HEK293 (cell line): ENCODE results near the gene MBLAC1.

Experiments
- CTCF ChIA-PET: fragments of 350-600 bp; formaldehyde crosslinking; extraction: SDS; loops from one replicate; lab custom pipeline; 2021; ENCODE audit warnings: antibody characterized with exemption; lab: Yijun Ruan, JAX
- POLR2A ChIA-PET: fragments of 300-600 bp; formaldehyde crosslinking; extraction: SDS; loops from one replicate; lab custom pipeline; 2020; ENCODE audit warnings: antibody characterized with exemption, inconsistent platforms; lab: Yijun Ruan, JAX
- H3K27ac ChIP-seq: fragments of 200-500 bp; sonication (Bioruptor generic); 2 replicates; pipeline ENCODE4 v1.5.1; 2014; ENCODE audit warnings: low read depth, low read length, control low read depth, inconsistent platforms; ENCODE audit errors: extremely low read depth
- H3K36me3 ChIP-seq, 2 experiments: fragments of 200-500 bp in 1 of 2; sonication (Bioruptor generic) in 1 of 2; 1 replicate in 1 of 2; 2 replicates in 1 of 2; pipeline ENCODE4 v1.5.1; 2014 to 2017; ENCODE audit warnings: inconsistent platforms in 2 of 2, low read length in 2 of 2; ENCODE audit not compliant: control insufficient read depth in 2 of 2, insufficient read depth in 1 of 2
- H3K4me1 ChIP-seq: fragments of 200-500 bp; sonication (Bioruptor generic); 2 replicates; pipeline ENCODE4 v1.5.1; 2014; ENCODE audit warnings: mild to moderate bottlenecking, low read length, inconsistent platforms; ENCODE audit not compliant: control insufficient read depth, insufficient read depth
- H3K4me3 ChIP-seq: 2 replicates; pipeline ENCODE4 v1.5.1; 2011; ENCODE audit warnings: low read depth, mild to moderate bottlenecking, control low read depth, low read length, moderate library complexity
- H3K9me3 ChIP-seq: fragments of 200-500 bp; sonication (Bioruptor generic); 2 replicates; pipeline ENCODE4 v1.5.1; 2014; ENCODE audit warnings: low read depth, low read length, inconsistent platforms; ENCODE audit not compliant: control insufficient read depth, insufficient read depth
- GLI2 ChIP-seq: fragments of 450-650 bp; formaldehyde crosslinking; IDR thresholded peaks from 2 replicates; pipeline ENCODE4; 2017; ENCODE audit warnings: missing biosample characterization, missing genetic modification characterization, low read depth, borderline replicate concordance
- KLF8 ChIP-seq: fragments of 450-650 bp; formaldehyde crosslinking; IDR thresholded peaks from 2 replicates; pipeline ENCODE4 v1.5.1; 2016; ENCODE audit warnings: missing biosample characterization, missing genetic modification characterization
- KLF9 ChIP-seq: fragments of 450-650 bp; formaldehyde crosslinking; IDR thresholded peaks from 2 replicates; pipeline ENCODE4 v1.5.1; 2016; ENCODE audit warnings: missing biosample characterization, missing genetic modification characterization, low read depth
- MZF1 ChIP-seq: fragments of 450-650 bp; formaldehyde crosslinking; IDR thresholded peaks from 2 replicates; pipeline ENCODE4 v1.5.1; 2017; ENCODE audit warnings: missing biosample characterization, missing genetic modification characterization, borderline replicate concordance
- PRDM10 ChIP-seq: fragments of 450-650 bp; formaldehyde crosslinking; IDR thresholded peaks from 2 replicates; pipeline ENCODE4 v1.5.1; 2016; ENCODE audit warnings: missing biosample characterization, missing genetic modification characterization
- REPIN1 ChIP-seq: fragments of 450-650 bp; formaldehyde crosslinking; IDR thresholded peaks from 2 replicates; pipeline ENCODE4 v1.5.1; 2017; ENCODE audit warnings: missing biosample characterization, missing genetic modification characterization, low read depth
- YY1 ChIP-seq: fragments of 450-650 bp; formaldehyde crosslinking; IDR thresholded peaks from 2 replicates; pipeline ENCODE4 v1.5.1; 2018; ENCODE audit warnings: missing biosample characterization, missing genetic modification characterization
- ZBTB7A ChIP-seq: fragments of 450-650 bp; formaldehyde crosslinking; IDR thresholded peaks from 2 replicates; pipeline ENCODE4 v1.5.1; 2016; ENCODE audit warnings: low read depth, missing biosample characterization, missing genetic modification characterization
- ZFP37 ChIP-seq: fragments of 450-650 bp; formaldehyde crosslinking; IDR thresholded peaks from 2 replicates; pipeline ENCODE4 v1.5.1; 2016; ENCODE audit warnings: missing biosample characterization, missing genetic modification characterization
- ZIC2 ChIP-seq: fragments of 450-650 bp; formaldehyde crosslinking; IDR thresholded peaks from 2 replicates; pipeline ENCODE4 v1.5.1; 2016; ENCODE audit warnings: missing biosample characterization, missing genetic modification characterization
- ZNF121 ChIP-seq: fragments of 450-650 bp; formaldehyde crosslinking; IDR thresholded peaks from 2 replicates; pipeline ENCODE4 v1.5.1; 2016; ENCODE audit warnings: missing biosample characterization, missing genetic modification characterization
- ZNF140 ChIP-seq: fragments of 450-650 bp; formaldehyde crosslinking; IDR thresholded peaks from 2 replicates; pipeline ENCODE4 v1.5.1; 2016; ENCODE audit warnings: missing biosample characterization, missing genetic modification characterization
- ZNF311 ChIP-seq: fragments of 450-650 bp; formaldehyde crosslinking; IDR thresholded peaks from 2 replicates; pipeline ENCODE4 v1.5.1; 2017; ENCODE audit warnings: missing biosample characterization, missing genetic modification characterization, borderline replicate concordance
- ZNF341 ChIP-seq: fragments of 450-650 bp; formaldehyde crosslinking; IDR thresholded peaks from 2 replicates; pipeline ENCODE4; 2016; ENCODE audit warnings: low read depth, missing biosample characterization, missing genetic modification characterization
- ZNF37A ChIP-seq: fragments of 450-650 bp; IDR thresholded peaks from 2 replicates; pipeline ENCODE4 v1.5.1; 2018; ENCODE audit warnings: missing biosample characterization, missing genetic modification characterization
- ZNF398 ChIP-seq: fragments of 450-650 bp; formaldehyde crosslinking; IDR thresholded peaks from 2 replicates; pipeline ENCODE4 v1.5.1; 2017; ENCODE audit warnings: missing biosample characterization, missing genetic modification characterization
- ZNF433 ChIP-seq: fragments of 450-650 bp; formaldehyde crosslinking; IDR thresholded peaks from 2 replicates; pipeline ENCODE4 v1.5.1; 2016; ENCODE audit warnings: missing biosample characterization, missing genetic modification characterization, low read depth
- ZNF624 ChIP-seq: fragments of 450-650 bp; formaldehyde crosslinking; IDR thresholded peaks from 2 replicates; pipeline ENCODE4 v1.5.1; 2017; ENCODE audit warnings: missing biosample characterization, missing genetic modification characterization
- ZNF654 ChIP-seq: fragments of 450-650 bp; formaldehyde crosslinking; IDR thresholded peaks from 2 replicates; pipeline ENCODE4 v1.5.1; 2016; ENCODE audit warnings: low read depth, missing biosample characterization, missing genetic modification characterization
- ZNF707 ChIP-seq: fragments of 450-650 bp; formaldehyde crosslinking; IDR thresholded peaks from 2 replicates; pipeline ENCODE4 v1.5.1; 2016; ENCODE audit warnings: missing biosample characterization, missing genetic modification characterization
- ZNF830 ChIP-seq: fragments of 450-650 bp; IDR thresholded peaks from 2 replicates; pipeline ENCODE4 v1.5.0; 2018; ENCODE audit warnings: missing biosample characterization, missing genetic modification characterization, low read depth, mild to moderate bottlenecking, moderate library complexity
- ZSCAN30 ChIP-seq: fragments of 450-650 bp; IDR thresholded peaks from 2 replicates; pipeline ENCODE4 v1.5.1; 2018; ENCODE audit warnings: missing biosample characterization, mild to moderate bottlenecking, missing genetic modification characterization, moderate library complexity
- ZXDB ChIP-seq: fragments of 450-650 bp; formaldehyde crosslinking; IDR thresholded peaks from 2 replicates; pipeline ENCODE4 v1.5.1; 2016; ENCODE audit warnings: missing biosample characterization, missing genetic modification characterization
- TF ChIP-seq, protein P1 (sequence below): fragments of 450-650 bp; formaldehyde crosslinking; IDR thresholded peaks from 2 replicates; pipeline ENCODE4 v1.5.1; 2017; ENCODE audit warnings: missing biosample characterization, missing genetic modification characterization
- TF ChIP-seq, protein P2 (sequence below): fragments of 450-650 bp; formaldehyde crosslinking; IDR thresholded peaks from 2 replicates; pipeline ENCODE4 v1.5.1; 2016; ENCODE audit warnings: missing biosample characterization, missing genetic modification characterization

The MBLAC1 gene

GRCh38 chr7:100088095-100088620 is 38.6 kb upstream of the MBLAC1 start:
- POLR2A ChIA-PET, result interaction anchor here (0.7 to 7.9 kb wide), 2 partner anchors 13 to 39 kb away, joined by 3 to 115 read pairs; partner anchors contain the start of genes AP4M1, MBLAC1 and MCM7
- CTCF ChIA-PET, result interaction anchor here (0.6 kb wide), 1 partner anchor 308 kb away, joined by 3 read pairs; no protein-coding TSS in a partner anchor

GRCh38 chr7:100088621-100089457 is 37.9 kb upstream of the MBLAC1 start, which contains the start of gene COPS6:
TSS of gene COPS6 (plus strand) at chr7:100088969. CDS start at chr7:100088991, 22 bp downstream.
- CTCF ChIA-PET, result interaction anchor here (0.6 kb wide), 1 partner anchor 307 kb away, joined by 3 read pairs; no protein-coding TSS in a partner anchor
- peak within 1 kb of the TSS; percentile 86 for H3K4me3 ChIP-seq
- POLR2A ChIA-PET, result interaction anchor here (0.7 to 7.9 kb wide), 2 partner anchors 12 to 38 kb away, joined by 3 to 115 read pairs; partner anchors contain the start of genes AP4M1, MBLAC1 and MCM7
- TF ChIP-seq ZNF37A (no peak), ZNF311 (tag by site-specific recombination) (no peak), PRDM10 (tag by site-specific recombination) (peak; percentile 96), ZXDB (tag by site-specific recombination) (peak; percentile 88), ZSCAN30 (peak; percentile 86), ZNF830 (no peak), ZIC2 (peak; percentile 54; the same call in 1 of the 2 replicates), GLI2 (no peak), MZF1 (peak; percentile 44; the same call in 1 of the 2 replicates), KLF8 (peak; percentile 65; the same call in 1 of the 2 replicates), ZNF398 (tag by site-specific recombination) (peak; percentile 33; the same call in 1 of the 2 replicates), YY1 (tag by site-specific recombination) (peak; percentile 96), ZNF433 (tag by site-specific recombination) (no peak), ZNF624 (tag by site-specific recombination) (no peak), ZFP37 (tag by site-specific recombination) (peak; percentile 21; the same call in 1 of the 2 replicates), ZNF140 (tag by site-specific recombination) (no peak), ZNF341 (tag by site-specific recombination) (peak; percentile 49; the same call in 1 of the 2 replicates), KLF9 (peak; percentile 95), ZBTB7A (tag by site-specific recombination) (no peak), REPIN1 (tag by site-specific recombination) (no peak)
- TF ChIP-seq, protein P1, sequence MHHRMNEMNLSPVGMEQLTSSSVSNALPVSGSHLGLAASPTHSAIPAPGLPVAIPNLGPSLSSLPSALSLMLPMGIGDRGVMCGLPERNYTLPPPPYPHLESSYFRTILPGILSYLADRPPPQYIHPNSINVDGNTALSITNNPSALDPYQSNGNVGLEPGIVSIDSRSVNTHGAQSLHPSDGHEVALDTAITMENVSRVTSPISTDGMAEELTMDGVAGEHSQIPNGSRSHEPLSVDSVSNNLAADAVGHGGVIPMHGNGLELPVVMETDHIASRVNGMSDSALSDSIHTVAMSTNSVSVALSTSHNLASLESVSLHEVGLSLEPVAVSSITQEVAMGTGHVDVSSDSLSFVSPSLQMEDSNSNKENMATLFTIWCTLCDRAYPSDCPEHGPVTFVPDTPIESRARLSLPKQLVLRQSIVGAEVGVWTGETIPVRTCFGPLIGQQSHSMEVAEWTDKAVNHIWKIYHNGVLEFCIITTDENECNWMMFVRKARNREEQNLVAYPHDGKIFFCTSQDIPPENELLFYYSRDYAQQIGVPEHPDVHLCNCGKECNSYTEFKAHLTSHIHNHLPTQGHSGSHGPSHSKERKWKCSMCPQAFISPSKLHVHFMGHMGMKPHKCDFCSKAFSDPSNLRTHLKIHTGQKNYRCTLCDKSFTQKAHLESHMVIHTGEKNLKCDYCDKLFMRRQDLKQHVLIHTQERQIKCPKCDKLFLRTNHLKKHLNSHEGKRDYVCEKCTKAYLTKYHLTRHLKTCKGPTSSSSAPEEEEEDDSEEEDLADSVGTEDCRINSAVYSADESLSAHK (tag by site-specific recombination), result no peak
- TF ChIP-seq, protein P2, sequence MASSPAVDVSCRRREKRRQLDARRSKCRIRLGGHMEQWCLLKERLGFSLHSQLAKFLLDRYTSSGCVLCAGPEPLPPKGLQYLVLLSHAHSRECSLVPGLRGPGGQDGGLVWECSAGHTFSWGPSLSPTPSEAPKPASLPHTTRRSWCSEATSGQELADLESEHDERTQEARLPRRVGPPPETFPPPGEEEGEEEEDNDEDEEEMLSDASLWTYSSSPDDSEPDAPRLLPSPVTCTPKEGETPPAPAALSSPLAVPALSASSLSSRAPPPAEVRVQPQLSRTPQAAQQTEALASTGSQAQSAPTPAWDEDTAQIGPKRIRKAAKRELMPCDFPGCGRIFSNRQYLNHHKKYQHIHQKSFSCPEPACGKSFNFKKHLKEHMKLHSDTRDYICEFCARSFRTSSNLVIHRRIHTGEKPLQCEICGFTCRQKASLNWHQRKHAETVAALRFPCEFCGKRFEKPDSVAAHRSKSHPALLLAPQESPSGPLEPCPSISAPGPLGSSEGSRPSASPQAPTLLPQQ (tag by site-specific recombination), result peak; percentile 85

More at GRCh38 chr7:100088095-100088620, 38.6 kb upstream of the MBLAC1 start:
- Histone ChIP-seq H3K4me3 (peak overlapping the region; percentile 86), H3K36me3 (peaks cover 8 to 30% of the 10 kb centered on the region in 2 experiments)
- TF ChIP-seq ZNF707 (tag by site-specific recombination) (no peak), ZNF654 (tag by site-specific recombination) (no peak), ZNF121 (peak; percentile 96)
- TF ChIP-seq, all 188 proteins: peak for 1
- no peaks in the 10 kb centered on the region for H3K9me3 ChIP-seq
- H3K27ac ChIP-seq, result peak overlapping the region; percentile 79
- H3K4me1 ChIP-seq, result peaks cover 8% of the 10 kb centered on the region

More at GRCh38 chr7:100088621-100089457, 37.9 kb upstream of the MBLAC1 start, which contains the start of gene COPS6:
- Histone ChIP-seq H3K9me3 (no peaks in the 10 kb centered on the region), H3K4me1 (peaks cover 8% of the 10 kb centered on the region), H3K27ac (peak within 1 kb of the TSS; percentile 79), H3K36me3 (peaks cover 8 to 36% of the 10 kb centered on the region in 2 experiments)
